ENCODE data around the gene MAN2B1.

GRCh38 chr19:12681074-12681987 is 14.8 kb upstream of the MAN2B1 start, which contains the start of gene DHPS:
- TF ChIP-seq, protein P1, sequence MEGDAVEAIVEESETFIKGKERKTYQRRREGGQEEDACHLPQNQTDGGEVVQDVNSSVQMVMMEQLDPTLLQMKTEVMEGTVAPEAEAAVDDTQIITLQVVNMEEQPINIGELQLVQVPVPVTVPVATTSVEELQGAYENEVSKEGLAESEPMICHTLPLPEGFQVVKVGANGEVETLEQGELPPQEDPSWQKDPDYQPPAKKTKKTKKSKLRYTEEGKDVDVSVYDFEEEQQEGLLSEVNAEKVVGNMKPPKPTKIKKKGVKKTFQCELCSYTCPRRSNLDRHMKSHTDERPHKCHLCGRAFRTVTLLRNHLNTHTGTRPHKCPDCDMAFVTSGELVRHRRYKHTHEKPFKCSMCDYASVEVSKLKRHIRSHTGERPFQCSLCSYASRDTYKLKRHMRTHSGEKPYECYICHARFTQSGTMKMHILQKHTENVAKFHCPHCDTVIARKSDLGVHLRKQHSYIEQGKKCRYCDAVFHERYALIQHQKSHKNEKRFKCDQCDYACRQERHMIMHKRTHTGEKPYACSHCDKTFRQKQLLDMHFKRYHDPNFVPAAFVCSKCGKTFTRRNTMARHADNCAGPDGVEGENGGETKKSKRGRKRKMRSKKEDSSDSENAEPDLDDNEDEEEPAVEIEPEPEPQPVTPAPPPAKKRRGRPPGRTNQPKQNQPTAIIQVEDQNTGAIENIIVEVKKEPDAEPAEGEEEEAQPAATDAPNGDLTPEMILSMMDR (conservative IDR thresholded peaks at IDR 0.05) = peak; percentile 30; the same call in 1 of the 2 replicates
- no peak for TF ChIP-seq EZH2 (IDR thresholded peaks at IDR 0.05; ENCODE audit: low read depth)

Measured in PC-9 (cell line).